ENCODE measurements around the gene NSUN3. TPM values are rescaled to one million over a fixed set of nuclear protein-coding genes. Genes with fewer than 3 reads are reported as not detected.

Gene NSUN3
- total and polyA plus RNA-seq, 2 of the 4 experiments (the other 2 are of a cell fraction): 4.9 to 6.8 TPM

DNA sequence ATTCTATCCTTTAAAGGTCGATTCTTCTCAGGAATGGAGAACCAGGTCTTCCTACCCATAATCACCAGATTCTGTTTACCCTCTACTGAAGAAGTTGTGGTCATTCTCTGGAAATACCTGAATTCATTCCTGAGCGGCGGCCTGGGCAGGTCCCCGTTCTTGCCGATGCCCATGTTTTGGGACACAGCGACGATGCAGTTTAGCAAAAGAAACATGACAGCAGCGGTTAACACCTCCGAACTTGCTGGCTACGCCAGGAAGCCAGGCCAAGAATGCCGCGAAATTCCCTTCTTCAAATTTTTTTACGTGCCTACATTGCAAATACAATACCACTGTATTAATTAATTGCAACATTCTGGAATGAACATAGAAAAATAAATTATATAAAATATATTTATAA lies 1.6 kb upstream of the NSUN3 start:
- DNase-seq: no peak
- dilution Hi-C loops (cut with HindIII; ENCODE audit: low sequenced_read_pairs, unreplicated experiment): no loop called here
- Histone ChIP-seq H3K4ac (ENCODE audit: low read depth, low read length) (no peak overlapping the region), H2AFZ (replicated peaks; ENCODE audit: low read length, poor library complexity) (no peak overlapping the region), H3K79me1 (ENCODE audit: low read depth in 1 of 2, low read length in 2 of 2) (peaks cover 6 to 29% of the 10 kb centered on the region in 2 experiments; a peak in 2 of 4 replicates), H2AK9ac (replicated peaks; ENCODE audit: low read depth, low read length, poor library complexity) (peak overlapping the region; percentile 53), H3K4me3 (ENCODE audit: insufficient read depth, low read depth, low read length) (no peak overlapping the region), H3K27ac (ENCODE audit: insufficient read depth, low read length) (no peak overlapping the region), H4K8ac (ENCODE audit: low read depth in 2 of 2, low read length in 2 of 2) (no peak overlapping the region), H2BK5ac (ENCODE audit: low read depth, low read length, poor library complexity, severe bottlenecking) (no peak overlapping the region), H2AK5ac (ENCODE audit: low read depth, low read length) (no peak overlapping the region), H3K9ac (ENCODE audit: low read depth, low read length) (no peak overlapping the region), H3K14ac (replicated peaks; ENCODE audit: low read depth, low read length) (no peak overlapping the region), H3K27me3 (ENCODE audit: control insufficient read depth, insufficient read depth, low read length) (no peaks in the 10 kb centered on the region), H2BK20ac (ENCODE audit: low read depth, low read length) (no peak overlapping the region), H3K36me3 (ENCODE audit: control insufficient read depth, insufficient read depth, low read length) (peaks cover 4% of the 10 kb centered on the region), H3K56ac (ENCODE audit: extremely low read depth, insufficient read depth, low read length) (no peak overlapping the region), H4K91ac (ENCODE audit: insufficient read depth, low read depth, low read length) (no peak overlapping the region), H2BK120ac (ENCODE audit: low read depth, low read length) (no peak overlapping the region), H3K4me1 (ENCODE audit: control insufficient read depth, insufficient read depth, low read length) (peaks cover 1% of the 10 kb centered on the region; the same call in 1 of the 2 replicates), H3K4me2 (ENCODE audit: low read depth, low read length) (no peak overlapping the region), H3K9me3 (ENCODE audit: control insufficient read depth, insufficient read depth, low read length) (no peaks in the 10 kb centered on the region), H4K20me1 (ENCODE audit: insufficient read depth, low read length) (no peaks in the 10 kb centered on the region), H3K23ac (ENCODE audit: low read depth, low read length) (no peak overlapping the region), H3K9me1 (ENCODE audit: insufficient read depth, low read length) (no peaks in the 10 kb centered on the region), H2BK15ac (ENCODE audit: low read depth, low read length) (no peak overlapping the region), H4K5ac (ENCODE audit: low read depth, low read length) (no peak overlapping the region), H3K18ac (ENCODE audit: low read depth, low read length) (no peak overlapping the region)
- WGBS, 2 experiments (ENCODE audit: extremely low coverage in 2 of 2, insufficient read length in 1 of 2): 100% methylated on average over 1 of the region's 13 CpGs; no CpG with 5 or more reads in 1 of the 2 experiments
- BruUV-seq (replicated peaks): no TSS peak
- CTCF ChIA-PET: no interaction called here
- POLR2A ChIA-PET (ENCODE audit: unreplicated experiment): no interaction called here
- no peak for ATAC-seq (ENCODE audit: low read depth)
- in situ Hi-C loops (cut with MboI; ENCODE audit: low sequenced_read_pairs): no loop called here
- TF ChIP-seq BHLHE40 (IDR thresholded peaks at IDR 0.05; ENCODE audit: low read depth, low read length) (no peak), RFX5 (IDR thresholded peaks at IDR 0.05; ENCODE audit: low read depth, low read length) (no peak), POLR2A (IDR thresholded peaks at IDR 0.05; ENCODE audit: low read depth, low read length) (no peak), SMC3 (IDR thresholded peaks at IDR 0.05; ENCODE audit: low read depth, low read length) (no peak), MXI1 (IDR thresholded peaks at IDR 0.05; ENCODE audit: borderline replicate concordance, low read depth, low read length) (no peak), RAD21 (IDR thresholded peaks at IDR 0.05; ENCODE audit: low read length) (no peak), MAZ (IDR thresholded peaks at IDR 0.05; ENCODE audit: borderline replicate concordance, low read depth, low read length) (no peak), NFE2L2 (IDR thresholded peaks at IDR 0.05; ENCODE audit: low read depth, low read length) (no peak), CEBPB (IDR thresholded peaks at IDR 0.05; ENCODE audit: low read depth, low read length) (no peak), RCOR1 (IDR thresholded peaks at IDR 0.05; ENCODE audit: insufficient replicate concordance, low read length) (no peak), FOS (IDR thresholded peaks at IDR 0.05; ENCODE audit: low read depth, low read length) (no peak), MAFK (IDR thresholded peaks at IDR 0.05; ENCODE audit: low read depth, low read length) (no peak)
- TF ChIP-seq, protein P1, sequence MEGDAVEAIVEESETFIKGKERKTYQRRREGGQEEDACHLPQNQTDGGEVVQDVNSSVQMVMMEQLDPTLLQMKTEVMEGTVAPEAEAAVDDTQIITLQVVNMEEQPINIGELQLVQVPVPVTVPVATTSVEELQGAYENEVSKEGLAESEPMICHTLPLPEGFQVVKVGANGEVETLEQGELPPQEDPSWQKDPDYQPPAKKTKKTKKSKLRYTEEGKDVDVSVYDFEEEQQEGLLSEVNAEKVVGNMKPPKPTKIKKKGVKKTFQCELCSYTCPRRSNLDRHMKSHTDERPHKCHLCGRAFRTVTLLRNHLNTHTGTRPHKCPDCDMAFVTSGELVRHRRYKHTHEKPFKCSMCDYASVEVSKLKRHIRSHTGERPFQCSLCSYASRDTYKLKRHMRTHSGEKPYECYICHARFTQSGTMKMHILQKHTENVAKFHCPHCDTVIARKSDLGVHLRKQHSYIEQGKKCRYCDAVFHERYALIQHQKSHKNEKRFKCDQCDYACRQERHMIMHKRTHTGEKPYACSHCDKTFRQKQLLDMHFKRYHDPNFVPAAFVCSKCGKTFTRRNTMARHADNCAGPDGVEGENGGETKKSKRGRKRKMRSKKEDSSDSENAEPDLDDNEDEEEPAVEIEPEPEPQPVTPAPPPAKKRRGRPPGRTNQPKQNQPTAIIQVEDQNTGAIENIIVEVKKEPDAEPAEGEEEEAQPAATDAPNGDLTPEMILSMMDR (conservative IDR thresholded peaks at IDR 0.05; ENCODE audit: low read depth, low read length): no peak
- TF ChIP-seq, protein P2, sequence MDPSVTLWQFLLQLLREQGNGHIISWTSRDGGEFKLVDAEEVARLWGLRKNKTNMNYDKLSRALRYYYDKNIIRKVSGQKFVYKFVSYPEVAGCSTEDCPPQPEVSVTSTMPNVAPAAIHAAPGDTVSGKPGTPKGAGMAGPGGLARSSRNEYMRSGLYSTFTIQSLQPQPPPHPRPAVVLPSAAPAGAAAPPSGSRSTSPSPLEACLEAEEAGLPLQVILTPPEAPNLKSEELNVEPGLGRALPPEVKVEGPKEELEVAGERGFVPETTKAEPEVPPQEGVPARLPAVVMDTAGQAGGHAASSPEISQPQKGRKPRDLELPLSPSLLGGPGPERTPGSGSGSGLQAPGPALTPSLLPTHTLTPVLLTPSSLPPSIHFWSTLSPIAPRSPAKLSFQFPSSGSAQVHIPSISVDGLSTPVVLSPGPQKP (IDR thresholded peaks at IDR 0.05; ENCODE audit: borderline replicate concordance, low read depth, low read length): no peak
- TF ChIP-seq, protein P3, sequence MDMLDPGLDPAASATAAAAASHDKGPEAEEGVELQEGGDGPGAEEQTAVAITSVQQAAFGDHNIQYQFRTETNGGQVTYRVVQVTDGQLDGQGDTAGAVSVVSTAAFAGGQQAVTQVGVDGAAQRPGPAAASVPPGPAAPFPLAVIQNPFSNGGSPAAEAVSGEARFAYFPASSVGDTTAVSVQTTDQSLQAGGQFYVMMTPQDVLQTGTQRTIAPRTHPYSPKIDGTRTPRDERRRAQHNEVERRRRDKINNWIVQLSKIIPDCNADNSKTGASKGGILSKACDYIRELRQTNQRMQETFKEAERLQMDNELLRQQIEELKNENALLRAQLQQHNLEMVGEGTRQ (IDR thresholded peaks at IDR 0.05; ENCODE audit: low read depth, low read length): no peak
- intact Hi-C loops (cut with micrococcal nuclease): loop anchor here (10.0 kb wide), 1 partner anchor 216 kb away; no protein-coding TSS in a partner anchor
